H9 (cell line): ENCODE data around the gene DIP2A. TPM values are rescaled to one million over a fixed set of nuclear protein-coding genes. Genes with fewer than 3 reads are reported as not detected.

Experiments used
- DNase-seq: peaks from one replicate; pipeline ENCODE4 v3.0.0-alpha.2; 2017
- H2AFZ ChIP-seq: one replicate; pipeline ENCODE4 v1.6.1; 2013; ENCODE audit warnings: mild to moderate bottlenecking, low read length, control low read depth, moderate library complexity
- H2AK5ac ChIP-seq: 2 replicates; pipeline ENCODE4 v1.6.1; 2013; ENCODE audit warnings: low read length, control low read depth, mixed read lengths; ENCODE audit not compliant: insufficient read length
- H2BK120ac ChIP-seq: one replicate; pipeline ENCODE4 v1.6.1; 2013; ENCODE audit warnings: low read depth, mild to moderate bottlenecking, low read length, control low read depth, inconsistent platforms; ENCODE audit not compliant: poor library complexity, severe bottlenecking
- H2BK12ac ChIP-seq: 2 replicates; pipeline ENCODE4 v1.6.1; 2013; ENCODE audit warnings: low read length, control low read depth, mixed read lengths, low read depth; ENCODE audit not compliant: insufficient read length
- H2BK15ac ChIP-seq: 2 replicates; pipeline ENCODE4 v1.6.1; 2013; ENCODE audit warnings: low read depth, low read length, control low read depth
- H2BK20ac ChIP-seq: one replicate; pipeline ENCODE4 v1.6.1; 2013; ENCODE audit warnings: low read depth, mild to moderate bottlenecking, low read length, control low read depth, inconsistent platforms; ENCODE audit not compliant: poor library complexity, severe bottlenecking
- H2BK5ac ChIP-seq: 2 replicates; pipeline ENCODE4 v1.6.1; 2013; ENCODE audit warnings: low read length, control low read depth, mixed read lengths; ENCODE audit not compliant: insufficient read length
- H3K14ac ChIP-seq: 2 replicates; pipeline ENCODE4 v1.6.1; 2013; ENCODE audit warnings: low read length, control low read depth; ENCODE audit not compliant: insufficient read depth
- H3K18ac ChIP-seq: 2 replicates; pipeline ENCODE4 v1.6.1; 2013; ENCODE audit warnings: low read depth, mild to moderate bottlenecking, mixed read lengths, low read length, control low read depth; ENCODE audit not compliant: insufficient read length
- H3K23ac ChIP-seq: 2 replicates; pipeline ENCODE4 v1.6.1; 2013; ENCODE audit warnings: low read length, control low read depth, mixed read lengths, low read depth; ENCODE audit not compliant: insufficient read length
- H3K23me2 ChIP-seq: 2 replicates; pipeline ENCODE4 v1.6.1; 2013; ENCODE audit warnings: low read depth, mild to moderate bottlenecking, mixed read lengths, low read length, control low read depth; ENCODE audit not compliant: insufficient read length, poor library complexity, severe bottlenecking
- H3K27ac ChIP-seq: 2 replicates; pipeline ENCODE4 v1.5.1; 2013; ENCODE audit warnings: low read length, control low read depth, mixed read lengths, low read depth; ENCODE audit not compliant: insufficient read length
- H3K27me3 ChIP-seq: 2 replicates; pipeline ENCODE4 v1.6.1; 2013; ENCODE audit warnings: low read length, control low read depth, inconsistent platforms; ENCODE audit not compliant: insufficient read depth
- H3K4ac ChIP-seq: 2 replicates; pipeline ENCODE4 v1.6.1; 2013; ENCODE audit warnings: low read depth, mild to moderate bottlenecking, control low read depth, inconsistent platforms, low read length, moderate library complexity
- H3K4me1 ChIP-seq: 2 replicates; pipeline ENCODE4 v1.6.1; 2013; ENCODE audit warnings: low read length, control low read depth, inconsistent platforms; ENCODE audit not compliant: insufficient read depth
- H3K4me2 ChIP-seq: 2 replicates; pipeline ENCODE4 v1.6.1; 2013; ENCODE audit warnings: low read length, control low read depth, mixed read lengths; ENCODE audit not compliant: insufficient read length, insufficient read depth
- H3K56ac ChIP-seq: 2 replicates; pipeline ENCODE4 v1.6.1; 2013; ENCODE audit warnings: low read depth, mild to moderate bottlenecking, mixed read lengths, low read length, control low read depth; ENCODE audit not compliant: insufficient read length
- H3K79me1 ChIP-seq: 2 replicates; pipeline ENCODE4 v1.6.1; 2013; ENCODE audit warnings: low read depth, mild to moderate bottlenecking, moderate library complexity, low read length, control low read depth, inconsistent platforms; ENCODE audit not compliant: insufficient read depth, poor library complexity, severe bottlenecking
- H3K79me2 ChIP-seq: 2 replicates; pipeline ENCODE4 v1.6.1; 2013; ENCODE audit warnings: low read length, control low read depth, inconsistent platforms; ENCODE audit not compliant: insufficient read depth
- H3K9ac ChIP-seq: 2 replicates; pipeline ENCODE4 v1.6.1; 2013; ENCODE audit warnings: low read length, control low read depth, mixed read lengths; ENCODE audit not compliant: insufficient read length; ENCODE audit errors: extremely low read depth
- H3K9me3 ChIP-seq: one replicate; pipeline ENCODE4 v1.6.1; 2013; ENCODE audit warnings: low read depth, low read length, inconsistent platforms; ENCODE audit not compliant: control insufficient read depth
- H3T11ph ChIP-seq: one replicate; pipeline ENCODE4 v1.6.1; 2013; ENCODE audit warnings: mild to moderate bottlenecking, low read length, control low read depth, inconsistent platforms
- H4K20me1 ChIP-seq: one replicate; pipeline ENCODE4 v1.6.1; 2013; ENCODE audit not compliant: control insufficient read depth, insufficient read length, insufficient read depth
- H4K5ac ChIP-seq: 2 replicates; pipeline ENCODE4 v1.6.1; 2013; ENCODE audit warnings: low read depth, mild to moderate bottlenecking, mixed read lengths, low read length, control low read depth; ENCODE audit not compliant: insufficient read length
- H4K8ac ChIP-seq: replicated peaks from 2 replicates; pipeline ENCODE4 v1.6.1; 2013; ENCODE audit warnings: low read length, control low read depth, mixed read lengths, low read depth; ENCODE audit not compliant: insufficient read length
- H4K91ac ChIP-seq: 2 replicates; pipeline ENCODE4 v1.6.1; 2013; ENCODE audit warnings: low read depth, mild to moderate bottlenecking, moderate library complexity, mixed read lengths, low read length, control low read depth; ENCODE audit not compliant: insufficient read length
- H3K27ac Mint-ChIP-seq, 3 experiments: 2 replicates in 2 of 3; 3 replicates in 1 of 3; pipeline ENCODE4 v1.8.0; 2020 to 2021; ENCODE audit warnings: mixed read lengths in 3 of 3, mild to moderate bottlenecking in 1 of 3, moderate library complexity in 1 of 3
- H3K27me3 Mint-ChIP-seq: 2 replicates; pipeline ENCODE4 v1.8.0; 2021; ENCODE audit warnings: low read depth, mild to moderate bottlenecking, moderate library complexity, mixed read lengths
- H3K36me3 Mint-ChIP-seq, 3 experiments: 2 replicates in 2 of 3; 3 replicates in 1 of 3; pipeline ENCODE4 v1.8.0; 2020 to 2021; ENCODE audit warnings: low read depth in 3 of 3, mixed read lengths in 3 of 3; ENCODE audit not compliant: insufficient read depth in 1 of 3
- H3K4me1 Mint-ChIP-seq, 2 experiments: 2 replicates each; pipeline ENCODE4 v1.8.0; 2020; ENCODE audit warnings: mixed read lengths in 2 of 2
- H3K4me3 Mint-ChIP-seq, 2 experiments: 2 replicates in 1 of 2; 3 replicates in 1 of 2; pipeline ENCODE4 v1.8.0; 2020 to 2021; ENCODE audit warnings: mild to moderate bottlenecking in 2 of 2, mixed read lengths in 2 of 2, moderate library complexity in 1 of 2
- H3K9me3 Mint-ChIP-seq, 2 experiments: 2 replicates in 1 of 2; 3 replicates in 1 of 2; pipeline ENCODE4 v1.8.0; 2020; ENCODE audit warnings: mild to moderate bottlenecking in 2 of 2, mixed read lengths in 2 of 2, moderate library complexity in 1 of 2
- WGBS: extraction: QIAGEN DNeasy Blood & Tissue Kit; methylation state at CpG from one replicate; pipeline ENCODE4 v1.1.7; 2013; ENCODE audit warnings: missing lambda C conversion rate, low lambda C conversion rate, mixed read lengths; ENCODE audit not compliant: insufficient read length; ENCODE audit errors: extremely low coverage; 5-methylcytosine and 5-hydroxymethylcytosine counted together
- total RNA-seq: library from RNA; stranded (reverse); gene quantifications from 2 replicates; pipeline ENCODE4 v1.2.1, GENCODE V29; 2021
- TF ChIP-seq, protein P1 (sequence below): fragments of 200-600 bp; sonication (generic); conservative IDR thresholded peaks from 3 replicates; pipeline ENCODE4 v1.8.0; 2021; ENCODE audit warnings: antibody characterized with exemption, mild to moderate bottlenecking

Gene DIP2A
- total RNA-seq, 1 experiment from 2014 or later = 25.2 TPM

GRCh38 chr21:46456750-46457149 is 1.9 kb upstream of the DIP2A start:
- no peak overlapping the region for H3K14ac ChIP-seq
- no peak overlapping the region for H2BK120ac ChIP-seq
- H4K8ac ChIP-seq = no peak overlapping the region
- H2BK5ac ChIP-seq = no peak overlapping the region
- H3K56ac ChIP-seq = no peak overlapping the region
- H4K20me1 ChIP-seq = no peaks in the 10 kb centered on the region
- no peak overlapping the region for H3K27ac Mint-ChIP-seq
- no peak overlapping the region for H2AFZ ChIP-seq
- peaks cover 0 to 24% (median 20%) of the 10 kb centered on the region in 3 experiments; a peak in 4 of 7 replicates for H3K36me3 Mint-ChIP-seq
- WGBS = no CpG with 5 or more reads among the region's 4 CpGs
- DNase-seq = no peak
- no peaks in the 10 kb centered on the region for H3K27me3 Mint-ChIP-seq
- no peak overlapping the region for H3K9ac ChIP-seq
- TF ChIP-seq, protein P1, sequence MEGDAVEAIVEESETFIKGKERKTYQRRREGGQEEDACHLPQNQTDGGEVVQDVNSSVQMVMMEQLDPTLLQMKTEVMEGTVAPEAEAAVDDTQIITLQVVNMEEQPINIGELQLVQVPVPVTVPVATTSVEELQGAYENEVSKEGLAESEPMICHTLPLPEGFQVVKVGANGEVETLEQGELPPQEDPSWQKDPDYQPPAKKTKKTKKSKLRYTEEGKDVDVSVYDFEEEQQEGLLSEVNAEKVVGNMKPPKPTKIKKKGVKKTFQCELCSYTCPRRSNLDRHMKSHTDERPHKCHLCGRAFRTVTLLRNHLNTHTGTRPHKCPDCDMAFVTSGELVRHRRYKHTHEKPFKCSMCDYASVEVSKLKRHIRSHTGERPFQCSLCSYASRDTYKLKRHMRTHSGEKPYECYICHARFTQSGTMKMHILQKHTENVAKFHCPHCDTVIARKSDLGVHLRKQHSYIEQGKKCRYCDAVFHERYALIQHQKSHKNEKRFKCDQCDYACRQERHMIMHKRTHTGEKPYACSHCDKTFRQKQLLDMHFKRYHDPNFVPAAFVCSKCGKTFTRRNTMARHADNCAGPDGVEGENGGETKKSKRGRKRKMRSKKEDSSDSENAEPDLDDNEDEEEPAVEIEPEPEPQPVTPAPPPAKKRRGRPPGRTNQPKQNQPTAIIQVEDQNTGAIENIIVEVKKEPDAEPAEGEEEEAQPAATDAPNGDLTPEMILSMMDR = no peak
- H3K79me2 ChIP-seq = no peaks in the 10 kb centered on the region
- no peak overlapping the region for H3K23ac ChIP-seq
- no peak overlapping the region for H3K27ac ChIP-seq
- no peak overlapping the region for H2BK15ac ChIP-seq
- H2BK20ac ChIP-seq = no peak overlapping the region
- no peaks in the 10 kb centered on the region for H3K9me3 ChIP-seq
- peaks cover 8% of the 10 kb centered on the region for H3K23me2 ChIP-seq
- H2AK5ac ChIP-seq = no peak overlapping the region
- H3K4me1 ChIP-seq = no peaks in the 10 kb centered on the region
- no peak overlapping the region for H3K4ac ChIP-seq
- H3K4me2 ChIP-seq = no peak overlapping the region
- no peak overlapping the region for H2BK12ac ChIP-seq
- H3K4me3 Mint-ChIP-seq = peak overlapping the region; percentile 44 to 85
- H4K5ac ChIP-seq = no peak overlapping the region
- no peaks in the 10 kb centered on the region; a peak in 1 of 5 replicates for H3K9me3 Mint-ChIP-seq
- no peaks in the 10 kb centered on the region for H3K27me3 ChIP-seq
- H4K91ac ChIP-seq = no peak overlapping the region
- no peaks in the 10 kb centered on the region for H3K79me1 ChIP-seq
- H3K4me1 Mint-ChIP-seq = peaks cover 11 to 21% of the 10 kb centered on the region in 2 experiments
- no peak overlapping the region for H3K18ac ChIP-seq
- no peak overlapping the region for H3T11ph ChIP-seq
